Spleen (tissue), 7 donors: ENCODE data around the gene KLHL35.

ENCODE experiments used
- POLR2A ChIP-seq, 3 donors: fragments of 450-650 bp; IDR thresholded peaks; one replicate each; pipeline ENCODE4 v1.5.1; 2017; ENCODE audit warnings: antibody characterized with exemption in 3 of 3, mild to moderate bottlenecking in 1 of 3
- POLR2AphosphoS5 ChIP-seq, 3 donors: sonication (generic); formaldehyde crosslinking; IDR thresholded peaks; one replicate each; pipeline ENCODE4 v1.5.1; 2017; ENCODE audit warnings: antibody characterized with exemption in 3 of 3
- TF ChIP-seq, protein P1 (sequence below), 11 experiments: fragments of 200-600 bp in 7 of 11; fragments of 450-650 bp in 4 of 11; sonication (generic) in 4 of 11; IDR thresholded peaks in 8 of 11; conservative IDR thresholded peaks in 3 of 11; 1 replicate in 7 of 11; 2 replicates in 4 of 11; pipeline versions ENCODE4 v1.4.0 to v1.8.0; 2016 to 2021; ENCODE audit warnings: antibody characterized with exemption in 11 of 11, inconsistent platforms in 4 of 11, mild to moderate bottlenecking in 1 of 11
- donor health status: DM: no; HTN: no; CAD: no; lungs with moderate emphysema.
- donor health status: DM: no; HTN: no; CAD: no.
- donor health status: DM: no; HTN: no; CAD: no.

DNA sequence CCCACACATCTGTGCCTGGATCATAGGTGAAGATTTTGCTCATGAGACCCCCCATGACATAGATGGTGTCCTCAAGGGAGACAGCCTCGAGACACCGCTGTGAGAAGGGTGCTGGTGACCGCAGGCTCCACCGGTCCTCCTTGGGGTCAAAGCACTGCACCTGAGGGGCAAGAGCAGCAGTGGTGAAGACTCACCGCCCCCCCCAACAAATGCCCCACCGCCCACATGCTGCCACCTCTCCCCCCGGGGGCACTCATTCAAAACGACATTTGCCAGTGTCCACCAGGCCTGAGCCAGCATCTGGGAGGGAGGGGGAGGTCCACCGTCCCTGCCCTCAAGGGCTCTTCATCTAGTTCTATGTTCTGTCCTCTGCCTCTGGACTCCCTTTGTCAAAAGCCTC, 9.3 kb downstream of the KLHL35 start:
- TF ChIP-seq, protein P1, sequence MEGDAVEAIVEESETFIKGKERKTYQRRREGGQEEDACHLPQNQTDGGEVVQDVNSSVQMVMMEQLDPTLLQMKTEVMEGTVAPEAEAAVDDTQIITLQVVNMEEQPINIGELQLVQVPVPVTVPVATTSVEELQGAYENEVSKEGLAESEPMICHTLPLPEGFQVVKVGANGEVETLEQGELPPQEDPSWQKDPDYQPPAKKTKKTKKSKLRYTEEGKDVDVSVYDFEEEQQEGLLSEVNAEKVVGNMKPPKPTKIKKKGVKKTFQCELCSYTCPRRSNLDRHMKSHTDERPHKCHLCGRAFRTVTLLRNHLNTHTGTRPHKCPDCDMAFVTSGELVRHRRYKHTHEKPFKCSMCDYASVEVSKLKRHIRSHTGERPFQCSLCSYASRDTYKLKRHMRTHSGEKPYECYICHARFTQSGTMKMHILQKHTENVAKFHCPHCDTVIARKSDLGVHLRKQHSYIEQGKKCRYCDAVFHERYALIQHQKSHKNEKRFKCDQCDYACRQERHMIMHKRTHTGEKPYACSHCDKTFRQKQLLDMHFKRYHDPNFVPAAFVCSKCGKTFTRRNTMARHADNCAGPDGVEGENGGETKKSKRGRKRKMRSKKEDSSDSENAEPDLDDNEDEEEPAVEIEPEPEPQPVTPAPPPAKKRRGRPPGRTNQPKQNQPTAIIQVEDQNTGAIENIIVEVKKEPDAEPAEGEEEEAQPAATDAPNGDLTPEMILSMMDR (IDR thresholded peaks at IDR 0.05 in 8 of 11, conservative IDR thresholded peaks at IDR 0.05 in 3 of 11) = no peak
- TF ChIP-seq POLR2AphosphoS5 (IDR thresholded peaks at IDR 0.05) (no peak), POLR2A (IDR thresholded peaks at IDR 0.05) (no peak)
